ENCODE measurements around the gene PUS7L.
A peak's percentile ranks its signal among the peaks of the same experiment; 100 is the strongest.
"Not testable (repeated sequence)": the region's sequence is repeated elsewhere in the genome, so short reads cannot be mapped to it uniquely, and the experiment has no call there.

Gene PUS7L

DNA sequence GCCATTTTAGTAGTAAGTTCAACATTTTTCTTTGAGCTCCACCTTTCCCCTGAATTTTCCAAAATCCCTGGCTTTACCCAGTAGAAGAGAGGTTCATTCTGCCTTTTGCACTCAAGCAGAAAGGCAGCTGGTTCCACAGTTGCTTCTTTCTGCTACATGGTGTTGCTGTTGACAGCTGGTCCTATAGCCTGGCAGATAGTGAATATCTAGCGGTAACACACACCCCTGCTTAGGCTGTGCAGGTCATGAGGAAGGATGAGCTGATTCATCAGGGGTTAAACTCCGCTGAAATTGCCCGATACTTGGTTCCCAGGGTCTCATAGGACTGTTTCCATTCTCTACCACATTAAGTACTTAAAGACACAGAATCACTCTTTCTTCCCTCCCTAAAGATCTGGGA is 62.4 kb downstream of the PUS7L start:
- TF ChIP-seq ZFX (IDR thresholded peaks at IDR 0.05) = no peak
- TF ChIP-seq, protein P1, sequence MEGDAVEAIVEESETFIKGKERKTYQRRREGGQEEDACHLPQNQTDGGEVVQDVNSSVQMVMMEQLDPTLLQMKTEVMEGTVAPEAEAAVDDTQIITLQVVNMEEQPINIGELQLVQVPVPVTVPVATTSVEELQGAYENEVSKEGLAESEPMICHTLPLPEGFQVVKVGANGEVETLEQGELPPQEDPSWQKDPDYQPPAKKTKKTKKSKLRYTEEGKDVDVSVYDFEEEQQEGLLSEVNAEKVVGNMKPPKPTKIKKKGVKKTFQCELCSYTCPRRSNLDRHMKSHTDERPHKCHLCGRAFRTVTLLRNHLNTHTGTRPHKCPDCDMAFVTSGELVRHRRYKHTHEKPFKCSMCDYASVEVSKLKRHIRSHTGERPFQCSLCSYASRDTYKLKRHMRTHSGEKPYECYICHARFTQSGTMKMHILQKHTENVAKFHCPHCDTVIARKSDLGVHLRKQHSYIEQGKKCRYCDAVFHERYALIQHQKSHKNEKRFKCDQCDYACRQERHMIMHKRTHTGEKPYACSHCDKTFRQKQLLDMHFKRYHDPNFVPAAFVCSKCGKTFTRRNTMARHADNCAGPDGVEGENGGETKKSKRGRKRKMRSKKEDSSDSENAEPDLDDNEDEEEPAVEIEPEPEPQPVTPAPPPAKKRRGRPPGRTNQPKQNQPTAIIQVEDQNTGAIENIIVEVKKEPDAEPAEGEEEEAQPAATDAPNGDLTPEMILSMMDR (conservative IDR thresholded peaks at IDR 0.05) = no peak
- no peak overlapping the region for H3K27ac ChIP-seq

DNA sequence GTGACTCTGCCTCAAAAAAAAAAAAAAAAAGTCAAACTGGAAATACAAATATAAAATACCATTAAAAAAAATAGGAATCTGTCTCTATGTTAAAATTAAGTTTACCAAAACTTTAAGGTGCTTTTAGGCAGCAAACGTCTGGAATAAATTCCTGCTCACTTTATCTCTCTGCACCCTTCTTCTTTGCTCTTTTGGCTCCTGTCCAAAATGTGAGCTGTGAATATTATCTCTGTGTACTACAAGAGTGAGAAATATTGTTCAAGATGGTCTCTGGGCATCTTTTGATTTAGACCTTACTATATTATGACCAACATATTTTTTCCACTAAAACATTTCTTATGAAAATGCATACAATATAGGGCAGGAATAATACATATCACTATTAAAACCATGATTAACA is 63.7 kb downstream of the PUS7L start:
- TF ChIP-seq, protein P1 (conservative IDR thresholded peaks at IDR 0.05) = no peak
- no peak for TF ChIP-seq ZFX (IDR thresholded peaks at IDR 0.05)
- no peak overlapping the region for H3K27ac ChIP-seq

DNA sequence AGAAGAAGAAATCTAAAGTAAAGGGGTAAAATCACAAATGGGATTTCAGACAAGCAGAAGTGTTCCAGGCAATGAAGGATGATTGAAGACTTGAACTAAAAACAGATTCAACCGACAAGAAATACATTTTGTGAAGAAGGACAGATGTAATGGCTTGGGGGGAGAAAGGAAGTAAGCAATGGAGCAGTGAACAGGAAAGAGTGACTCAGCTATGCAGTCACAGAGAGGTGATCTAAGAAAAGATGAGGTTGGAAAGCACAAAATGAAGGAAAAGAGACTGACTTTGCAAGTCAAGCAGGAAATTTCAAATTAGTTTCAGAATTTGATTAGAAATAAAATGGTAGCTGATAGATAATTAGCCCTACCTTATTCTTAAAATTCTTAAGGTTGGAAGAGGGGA is 66.5 kb downstream of the PUS7L start:
- no peak overlapping the region for H3K27ac ChIP-seq
- no peak for TF ChIP-seq ZFX (IDR thresholded peaks at IDR 0.05)
- TF ChIP-seq, protein P1 (conservative IDR thresholded peaks at IDR 0.05) = no peak

DNA sequence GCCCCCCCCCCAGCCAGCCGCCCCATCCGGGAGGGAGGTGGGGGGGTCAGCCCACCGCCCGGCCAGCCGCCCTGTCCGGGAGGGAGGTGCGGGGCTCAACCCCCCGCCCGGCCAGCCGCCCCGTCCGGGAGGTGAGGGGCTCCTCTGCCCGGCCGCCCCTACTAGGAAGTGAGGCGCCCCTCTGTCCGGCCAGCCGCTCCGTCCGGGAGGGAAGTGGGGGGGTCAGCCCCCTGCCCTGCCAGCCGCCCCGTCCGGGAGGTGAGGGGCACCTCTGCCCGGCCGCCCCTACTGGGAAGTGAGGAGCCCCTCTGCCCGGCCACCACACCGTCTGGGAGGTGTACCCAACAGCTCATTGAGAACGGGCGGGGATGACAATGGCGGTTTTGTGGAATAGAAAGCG is 73.1 kb downstream of the PUS7L start:
- H3K27ac ChIP-seq = not testable (repeated sequence)

DNA sequence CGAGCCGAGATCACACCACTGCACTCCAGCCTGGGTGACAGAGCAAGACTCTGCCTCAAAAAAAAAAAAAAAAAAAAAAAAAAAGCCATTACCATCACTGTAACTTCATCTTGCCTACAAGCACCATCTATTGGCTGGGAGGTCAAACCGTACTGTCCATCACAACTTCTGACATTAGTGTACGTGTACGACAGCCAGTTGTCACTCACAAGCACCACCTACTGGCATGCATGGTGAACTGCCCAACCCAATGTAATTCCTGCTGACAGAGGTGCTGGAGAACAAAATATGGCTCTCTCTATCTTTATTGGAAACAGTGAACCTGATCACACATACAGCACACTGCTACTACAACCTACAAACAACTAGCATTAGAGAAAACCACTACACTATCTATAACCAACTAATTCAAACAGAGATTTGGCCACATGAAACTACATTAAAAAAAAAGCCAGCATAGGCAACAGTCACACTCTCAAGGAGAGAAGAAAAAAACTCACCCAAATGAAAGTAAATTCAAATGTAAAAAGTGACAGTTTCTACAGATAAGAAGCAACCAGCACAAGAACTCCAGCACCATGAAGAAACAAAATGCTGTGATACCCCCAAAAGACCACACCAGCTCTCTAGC is 82.3 kb downstream of the PUS7L start:
- TF ChIP-seq ZFX (IDR thresholded peaks at IDR 0.05) = no peak
- TF ChIP-seq, protein P1 (conservative IDR thresholded peaks at IDR 0.05) = peak; percentile 89
- H3K27ac ChIP-seq = no peak overlapping the region

DNA sequence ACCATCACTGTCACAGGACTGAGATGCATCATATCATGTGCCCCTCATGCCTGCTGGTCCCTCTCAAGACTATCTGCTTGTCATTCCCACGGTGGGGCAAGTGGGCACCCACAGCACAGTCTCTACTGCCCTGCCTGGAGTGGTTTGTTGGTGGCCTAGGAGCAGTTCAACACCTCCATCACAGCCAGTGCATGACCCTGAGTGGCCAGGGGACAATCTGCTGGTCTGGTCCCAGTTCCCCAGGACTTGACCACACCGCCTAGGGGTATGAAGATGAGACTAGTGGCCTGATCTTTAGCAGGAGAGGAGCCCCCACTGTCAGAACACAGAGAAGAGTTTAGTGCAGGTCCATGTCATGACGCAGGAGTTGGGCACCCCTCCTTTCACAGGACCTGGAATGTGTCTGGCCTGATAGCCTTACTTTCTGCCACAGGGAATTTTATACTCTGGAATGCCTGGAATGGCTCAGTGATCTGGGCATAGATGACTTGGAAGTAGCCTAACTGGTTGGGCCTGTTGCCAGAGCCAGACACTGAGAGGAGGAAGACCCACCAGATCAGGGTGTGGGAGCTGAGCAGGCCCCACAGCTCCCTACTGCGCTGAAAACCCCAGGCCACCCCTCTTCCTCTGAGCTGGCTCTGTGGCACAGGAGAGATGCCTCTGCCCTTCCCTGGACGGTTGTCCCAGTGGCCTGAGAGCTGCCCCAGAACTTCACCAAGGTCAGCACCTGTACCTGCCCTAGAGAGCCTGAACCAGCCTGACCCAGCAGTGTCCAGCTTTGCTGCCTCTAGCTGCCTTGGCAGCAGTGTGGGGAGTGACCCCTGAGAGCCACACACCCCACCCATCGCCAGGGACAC is 83.3 kb downstream of the PUS7L start:
- H3K27ac ChIP-seq = no peak overlapping the region
- TF ChIP-seq, protein P1 (conservative IDR thresholded peaks at IDR 0.05) = no peak
- no peak for TF ChIP-seq ZFX (IDR thresholded peaks at IDR 0.05)

DNA sequence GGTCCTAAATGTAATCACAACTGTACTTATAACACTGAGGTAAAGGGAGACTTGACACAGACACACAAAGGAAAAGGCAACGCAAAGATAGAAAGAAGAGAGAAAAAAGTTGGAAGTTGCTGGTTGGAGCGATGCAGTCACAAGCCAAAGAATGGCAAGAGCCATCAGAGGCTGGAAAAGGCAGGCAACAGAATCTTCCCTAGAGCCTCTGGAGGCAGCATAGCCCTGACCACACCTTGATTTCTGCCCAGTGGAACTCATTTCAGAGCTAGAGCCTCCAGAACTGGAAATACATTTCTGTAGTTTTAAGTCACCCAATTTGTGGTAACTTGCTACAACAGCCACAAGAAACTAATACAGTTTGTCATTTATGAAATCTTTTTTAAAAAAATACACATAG is 89.2 kb downstream of the PUS7L start:
- no peak overlapping the region for H3K27ac ChIP-seq
- TF ChIP-seq, protein P1 (conservative IDR thresholded peaks at IDR 0.05) = no peak
- no peak for TF ChIP-seq ZFX (IDR thresholded peaks at IDR 0.05)
